Adrenal gland (tissue), 5 donors: Measurements from ENCODE around the gene KAZN.

ENCODE experiments used
- CTCF ChIP-seq, 6 experiments: fragments of 450-650 bp in 4 of 6; fragments of 200-600 bp in 2 of 6; sonication (generic) in 1 of 6; IDR thresholded peaks; 1 replicate in 5 of 6; 2 replicates in 1 of 6; pipeline versions ENCODE4 v1.5.1 to v1.8.0; 2016 to 2021; ENCODE audit warnings: antibody characterized with exemption in 6 of 6, mild to moderate bottlenecking in 2 of 6, moderate library complexity in 1 of 6
- POLR2A ChIP-seq, 2 donors: fragments of 450-650 bp; IDR thresholded peaks; one replicate each; pipeline ENCODE4 v1.6.1; 2017; ENCODE audit warnings: antibody characterized with exemption in 2 of 2, mild to moderate bottlenecking in 2 of 2, moderate library complexity in 1 of 2
- donor health status: DM: no; HTN: no; CAD: no.

- TF ChIP-seq CTCF (IDR thresholded peaks at IDR 0.05) (no peak), POLR2A (IDR thresholded peaks at IDR 0.05) (no peak)
These were observed 548.5 kb downstream of the KAZN start for GRCh38 chr1:15146971-15147376.
